ENCODE data around the gene C2orf78. TPM values are rescaled to one million over a fixed set of nuclear protein-coding genes. Genes with fewer than 3 reads are reported as not detected.
"Not testable (repeated sequence)": the region's sequence is repeated elsewhere in the genome, so short reads cannot be mapped to it uniquely, and the experiment has no call there.

The C2orf78 gene
- total RNA-seq, 2 experiments from 2014 or later = not detected

GRCh38 chr2:73776869-73777519, 7.0 kb upstream of the C2orf78 start:
- peak overlapping the region; percentile 34 for H3K4me3 Mint-ChIP-seq
- DNase-seq (no peak), ATAC-seq (ENCODE audit: poor library complexity) (no peak)
- H3K27ac Mint-ChIP-seq = no peak overlapping the region
- peaks cover 66% of the 10 kb centered on the region for H3K4me1 Mint-ChIP-seq (ENCODE audit: low read depth)
- Histone ChIP-seq H3K4me3 (ENCODE audit: low read length) (no peak overlapping the region), H3K27ac (ENCODE audit: low read depth in 1 of 2, low read length in 2 of 2) (no peak overlapping the region), H3K36me3 (ENCODE audit: insufficient read depth, low read length) (peaks cover 56% of the 10 kb centered on the region), H3K4me1 (ENCODE audit: insufficient read depth, low read length) (peaks cover 14% of the 10 kb centered on the region), H3K27me3 (ENCODE audit: control insufficient read depth in 1 of 2, insufficient read depth in 2 of 2, low read length in 2 of 2) (no peaks in the 10 kb centered on the region), H3K9me3 (ENCODE audit: control insufficient read depth in 1 of 2, insufficient read depth in 1 of 2, low read length in 2 of 2) (no peaks in the 10 kb centered on the region)
- no peak for TF ChIP-seq CTCF (IDR thresholded peaks at IDR 0.05)
- no peaks in the 10 kb centered on the region for H3K9me3 Mint-ChIP-seq
- peaks cover 4% of the 10 kb centered on the region for H3K27me3 Mint-ChIP-seq
- ChIA-PET CTCF (interaction anchor here (1.2 kb wide), 1 partner anchor 615 kb away, joined by 3 read pairs; no protein-coding TSS in a partner anchor), POLR2A (interaction anchor here (0.9 kb wide), 1 partner anchor 51 kb away, joined by 3 read pairs; no protein-coding TSS in a partner anchor)
- peaks cover 73% of the 10 kb centered on the region for H3K36me3 Mint-ChIP-seq (ENCODE audit: low read depth)
- intact Hi-C loops (cut with DNase I, micrococcal nuclease) = loop anchor here in 1 of 2 experiments (2.0 to 10.0 kb wide), 2 partner anchors 44 to 82 kb away; no protein-coding TSS in a partner anchor

GRCh38 chr2:73778867-73779466, 5.0 kb upstream of the C2orf78 start:
- H3K27me3 ChIP-seq (ENCODE audit: control insufficient read depth in 1 of 2, insufficient read depth in 2 of 2, low read length in 2 of 2); H3K9me3 ChIP-seq (ENCODE audit: control insufficient read depth in 1 of 2, insufficient read depth in 1 of 2, low read length in 2 of 2); DNase-seq; H3K9me3 Mint-ChIP-seq; ATAC-seq (ENCODE audit: poor library complexity); CTCF ChIA-PET: not testable (repeated sequence)
- POLR2A ChIA-PET = interaction anchor here (0.7 to 1.0 kb wide), 4 partner anchors 41 to 400 kb away, joined by 3 to 13 read pairs (median 4); partner anchors contain the start of genes MOB1A, STAMBP and TPRKB
- Histone ChIP-seq H3K36me3 (ENCODE audit: insufficient read depth, low read length) (peaks cover 37% of the 10 kb centered on the region), H3K4me3 (ENCODE audit: low read length) (peak overlapping the region; percentile 95), H3K4me1 (ENCODE audit: insufficient read depth, low read length) (peaks cover 14% of the 10 kb centered on the region), H3K27ac (ENCODE audit: low read depth in 1 of 2, low read length in 2 of 2) (peak overlapping the region; percentile 85 to 91)
- Mint-ChIP-seq H3K4me1 (ENCODE audit: low read depth) (peaks cover 52% of the 10 kb centered on the region), H3K4me3 (peak overlapping the region; percentile 99), H3K27ac (peak overlapping the region; percentile 97), H3K27me3 (peaks cover 11% of the 10 kb centered on the region), H3K36me3 (ENCODE audit: low read depth) (peaks cover 53% of the 10 kb centered on the region)
- intact Hi-C loops (cut with DNase I, micrococcal nuclease) = loop anchor here in 1 of 2 experiments (1.0 to 10.0 kb wide), 2 partner anchors 42 to 84 kb away; partner anchors contain the start of gene TPRKB

- Histone ChIP-seq H3K4me1 (ENCODE audit: insufficient read depth, low read length) (peaks cover 14% of the 10 kb centered on the region), H3K4me3 (ENCODE audit: low read length) (peak within 1 kb of the TSS; percentile 95), H3K36me3 (ENCODE audit: insufficient read depth, low read length) (peaks cover 30% of the 10 kb centered on the region), H3K27me3 (ENCODE audit: control insufficient read depth in 1 of 2, insufficient read depth in 2 of 2, low read length in 2 of 2) (no peaks in the 10 kb centered on the region), H3K9me3 (ENCODE audit: control insufficient read depth in 1 of 2, insufficient read depth in 1 of 2, low read length in 2 of 2) (no peaks in the 10 kb centered on the region), H3K27ac (ENCODE audit: low read depth in 1 of 2, low read length in 2 of 2) (peak within 1 kb of the TSS; percentile 85 to 91)
- Mint-ChIP-seq H3K4me1 (ENCODE audit: low read depth) (peaks cover 45% of the 10 kb centered on the region), H3K4me3 (peak within 1 kb of the TSS; percentile 99), H3K27ac (peak within 1 kb of the TSS; percentile 97), H3K27me3 (peaks cover 11% of the 10 kb centered on the region), H3K36me3 (ENCODE audit: low read depth) (peaks cover 46% of the 10 kb centered on the region), H3K9me3 (no peaks in the 10 kb centered on the region)
- peak; percentile 93 to 98 (median 96) for DNase-seq
- ChIA-PET CTCF (interaction anchor here (0.6 to 1.0 kb wide), 3 partner anchors 43 to 692 kb away, joined by 3 to 4 read pairs (median 3); partner anchors contain the start of gene TPRKB), POLR2A (interaction anchor here (0.7 to 1.0 kb wide), 4 partner anchors 41 to 399 kb away, joined by 3 to 13 read pairs (median 4); partner anchors contain the start of genes MOB1A, STAMBP and TPRKB)
- ATAC-seq (ENCODE audit: poor library complexity) = peak; percentile 99
- intact Hi-C loops (cut with DNase I, micrococcal nuclease) = loop anchor here (1.0 to 10.0 kb wide), 4 partner anchors 42 to 395 kb away; partner anchors contain the start of genes ALMS1 (in 1 of the 2), STAMBP (in 1 of the 2) and TPRKB (in 1 of the 2)
- TF ChIP-seq CTCF (IDR thresholded peaks at IDR 0.05) = peak; percentile 90
Measured at GRCh38 chr2:73779467-73780236, 4.3 kb upstream of the C2orf78 start, which contains the start of gene DUSP11. DUSP11 (minus strand) TSS chr2:73780103; CDS start chr2:73779974, 129 bp downstream.

Measured in CD4-positive, alpha-beta T cell (primary cell).